Activated naive CD8-positive, alpha-beta T cell treated with anti-CD3 and anti-CD28 coated beads, Interleukin-2, amount 10 ng/mL, durations not matched to agents 7 days and 5 days (primary cell): Measurements from ENCODE around the gene LRRC74B. TPM values are rescaled to one million over a fixed set of nuclear protein-coding genes. Genes with fewer than 3 reads are reported as not detected.

Experiments
- ATAC-seq: fragments of 150-1000 bp; cut with Tn5 transposase; one replicate; pipeline ENCODE4 v1.10.0; 2021; ENCODE audit warnings: low read depth, moderate library complexity
- POLR2A ChIA-PET: fragments of 350-600 bp; sonication (Branson Sonifier 250); formaldehyde crosslinking; loops from one replicate; lab custom pipeline; 2021; ENCODE audit warnings: antibody characterized with exemption; lab: Charles Lee
- DNase-seq: peaks from one replicate; pipeline ENCODE4 v3.0.0; 2021
- H3K27ac Mint-ChIP-seq: one replicate; pipeline ENCODE4 v1.8.0; 2022; ENCODE audit warnings: mild to moderate bottlenecking, mixed read lengths
- H3K27me3 Mint-ChIP-seq: one replicate; pipeline ENCODE4 v1.8.0; 2022; ENCODE audit warnings: mild to moderate bottlenecking, moderate library complexity, mixed read lengths
- H3K36me3 Mint-ChIP-seq: one replicate; pipeline ENCODE4 v1.8.0; 2021; ENCODE audit warnings: mild to moderate bottlenecking, mixed read lengths
- H3K4me1 Mint-ChIP-seq: one replicate; pipeline ENCODE4 v1.8.0; 2021; ENCODE audit warnings: mixed read lengths
- H3K4me3 Mint-ChIP-seq: one replicate; pipeline ENCODE4 v1.8.0; 2022; ENCODE audit warnings: mild to moderate bottlenecking, moderate library complexity, mixed read lengths
- H3K9me3 Mint-ChIP-seq: one replicate; pipeline ENCODE4 v1.8.0; 2021; ENCODE audit warnings: mixed read lengths
- total RNA-seq, 2 experiments: library from RNA; stranded (reverse); gene quantifications; one replicate each; pipeline ENCODE4 v1.2.3, GENCODE V29; 2021

LRRC74B gene
- total RNA-seq, 2 experiments from 2014 or later, result not detected

GRCh38 chr22:21020802-21021429, 24.8 kb upstream of the LRRC74B start:
- H3K9me3 Mint-ChIP-seq, result no peaks in the 10 kb centered on the region
- H3K27me3 Mint-ChIP-seq, result no peaks in the 10 kb centered on the region
- peak overlapping the region; percentile 8 for H3K27ac Mint-ChIP-seq
- peaks cover 3% of the 10 kb centered on the region for H3K36me3 Mint-ChIP-seq
- ATAC-seq, result peak; percentile 70
- no peak for DNase-seq
- peaks cover 20% of the 10 kb centered on the region for H3K4me1 Mint-ChIP-seq
- POLR2A ChIA-PET, result no interaction called here
- no peak overlapping the region for H3K4me3 Mint-ChIP-seq

GRCh38 chr22:21022507-21022906, 23.2 kb upstream of the LRRC74B start:
- no peaks in the 10 kb centered on the region for H3K27me3 Mint-ChIP-seq
- no peak overlapping the region for H3K4me3 Mint-ChIP-seq
- H3K4me1 Mint-ChIP-seq, result peaks cover 22% of the 10 kb centered on the region
- ATAC-seq (no peak), DNase-seq (no peak)
- no peaks in the 10 kb centered on the region for H3K9me3 Mint-ChIP-seq
- H3K36me3 Mint-ChIP-seq, result peaks cover 3% of the 10 kb centered on the region
- H3K27ac Mint-ChIP-seq, result no peak overlapping the region
- POLR2A ChIA-PET, result no interaction called here

- peaks cover 22% of the 10 kb centered on the region for H3K4me1 Mint-ChIP-seq
- POLR2A ChIA-PET, result interaction anchor here (0.6 to 1.2 kb wide), 3 partner anchors 9 to 79 kb away, joined by 3 to 4 read pairs (median 3); no protein-coding TSS in a partner anchor
- H3K27me3 Mint-ChIP-seq, result no peaks in the 10 kb centered on the region
- H3K36me3 Mint-ChIP-seq, result peaks cover 3% of the 10 kb centered on the region
- H3K4me3 Mint-ChIP-seq, result no peak overlapping the region
- DNase-seq (no peak), ATAC-seq (peak; percentile 21)
- no peak overlapping the region for H3K27ac Mint-ChIP-seq
- no peaks in the 10 kb centered on the region for H3K9me3 Mint-ChIP-seq
Observed at GRCh38 chr22:21022955-21023614, 22.7 kb upstream of the LRRC74B start.

- ATAC-seq, result peak; percentile 82
- Mint-ChIP-seq H3K4me3 (peak overlapping the region; percentile 60), H3K27me3 (no peaks in the 10 kb centered on the region), H3K36me3 (peaks cover 3% of the 10 kb centered on the region), H3K9me3 (no peaks in the 10 kb centered on the region), H3K27ac (peak overlapping the region; percentile 87), H3K4me1 (peaks cover 23% of the 10 kb centered on the region)
- POLR2A ChIA-PET, result interaction anchor here (0.7 to 1.5 kb wide), 3 partner anchors 21 to 108 kb away, joined by 3 read pairs; partner anchors contain the start of gene CRKL
- peak; percentile 75 for DNase-seq
Observed at GRCh38 chr22:21025266-21025665, 20.5 kb upstream of the LRRC74B start.

- Mint-ChIP-seq H3K4me3 (no peak overlapping the region), H3K4me1 (peaks cover 22% of the 10 kb centered on the region), H3K36me3 (peaks cover 3% of the 10 kb centered on the region), H3K9me3 (no peaks in the 10 kb centered on the region), H3K27ac (peak overlapping the region; percentile 87), H3K27me3 (peaks cover 2% of the 10 kb centered on the region)
- no peak for ATAC-seq
- POLR2A ChIA-PET, result no interaction called here
- no peak for DNase-seq
Observed at GRCh38 chr22:21025763-21026755, 19.7 kb upstream of the LRRC74B start.

- Mint-ChIP-seq H3K27ac (peak overlapping the region; percentile 12), H3K4me1 (peaks cover 21% of the 10 kb centered on the region)
Observed at GRCh38 chr22:21026783-21027692, 18.7 kb upstream of the LRRC74B start.

GRCh38 chr22:21028277-21029251, 17.2 kb upstream of the LRRC74B start:
- Mint-ChIP-seq H3K4me1 (peaks cover 21% of the 10 kb centered on the region), H3K36me3 (peaks cover 3% of the 10 kb centered on the region), H3K27me3 (peaks cover 15% of the 10 kb centered on the region), H3K4me3 (no peak overlapping the region), H3K27ac (no peak overlapping the region), H3K9me3 (no peaks in the 10 kb centered on the region)
- DNase-seq (no peak), ATAC-seq (no peak)
- POLR2A ChIA-PET, result no interaction called here

More at GRCh38 chr22:21026783-21027692, 18.7 kb upstream of the LRRC74B start:
- POLR2A ChIA-PET, result no interaction called here
- DNase-seq, result no peak
- Mint-ChIP-seq H3K27me3 (peaks cover 4% of the 10 kb centered on the region), H3K9me3 (no peaks in the 10 kb centered on the region), H3K36me3 (peaks cover 3% of the 10 kb centered on the region), H3K4me3 (no peak overlapping the region)
- ATAC-seq, result no peak

- POLR2A ChIA-PET, result no interaction called here
- peaks cover 18% of the 10 kb centered on the region for H3K4me1 Mint-ChIP-seq
- H3K4me3 Mint-ChIP-seq, result no peak overlapping the region
- H3K36me3 Mint-ChIP-seq, result peaks cover 3% of the 10 kb centered on the region
- ATAC-seq, result no peak
- peaks cover 23% of the 10 kb centered on the region for H3K27me3 Mint-ChIP-seq
- no peak overlapping the region for H3K27ac Mint-ChIP-seq
- no peak for DNase-seq
- no peaks in the 10 kb centered on the region for H3K9me3 Mint-ChIP-seq
Observed at GRCh38 chr22:21029486-21030025, 16.2 kb upstream of the LRRC74B start.

- ATAC-seq (no peak), DNase-seq (no peak)
- Mint-ChIP-seq H3K9me3 (no peaks in the 10 kb centered on the region), H3K36me3 (peaks cover 3% of the 10 kb centered on the region), H3K27me3 (peaks cover 26% of the 10 kb centered on the region), H3K4me3 (no peak overlapping the region), H3K27ac (no peak overlapping the region), H3K4me1 (peaks cover 16% of the 10 kb centered on the region)
- POLR2A ChIA-PET, result no interaction called here
Observed at GRCh38 chr22:21030032-21030431, 15.7 kb upstream of the LRRC74B start.

- Mint-ChIP-seq H3K4me3 (no peak overlapping the region), H3K9me3 (no peaks in the 10 kb centered on the region), H3K4me1 (peaks cover 8% of the 10 kb centered on the region), H3K27me3 (peaks cover 31% of the 10 kb centered on the region), H3K27ac (no peak overlapping the region), H3K36me3 (no peaks in the 10 kb centered on the region)
- ATAC-seq (no peak), DNase-seq (no peak)
- POLR2A ChIA-PET, result no interaction called here
Observed at GRCh38 chr22:21030621-21031544, 14.9 kb upstream of the LRRC74B start.
